ENCODE measurements around the gene KIF21B.
"Not testable (repeated sequence)": the region's sequence is repeated elsewhere in the genome, so short reads cannot be mapped to it uniquely, and the experiment has no call there.

The KIF21B gene

GRCh38 chr1:200934676-200935245 lies 88.8 kb downstream of the KIF21B start:
- no peak for DNase-seq

- DNase-seq: no peak
These were observed 91.7 kb downstream of the KIF21B start for GRCh38 chr1:200931776-200932175.

GRCh38 chr1:200930285-200930684 lies 93.2 kb downstream of the KIF21B start:
- not testable (repeated sequence) for DNase-seq

- DNase-seq: no peak
These were observed 93.8 kb downstream of the KIF21B start for GRCh38 chr1:200929530-200930278.

GRCh38 chr1:200925831-200926230 lies 97.7 kb downstream of the KIF21B start:
- no peak for DNase-seq

GRCh38 chr1:200923601-200924000 lies 99.9 kb downstream of the KIF21B start:
- DNase-seq: no peak

- DNase-seq: no peak
These were observed 101.1 kb downstream of the KIF21B start for GRCh38 chr1:200922406-200922805.

- no peak for DNase-seq
These were observed 101.9 kb downstream of the KIF21B start for GRCh38 chr1:200921571-200922110.
